ENCODE measurements around the gene POU4F1.
"Not testable (repeated sequence)": the region's sequence is repeated elsewhere in the genome, so short reads cannot be mapped to it uniquely, and the experiment has no call there.

The POU4F1 gene

GRCh38 chr13:78603240-78603957 is at the start of gene POU4F1:
POU4F1 (minus strand) TSS chr13:78603552; CDS start chr13:78603326, 226 bp downstream.
- DNase-seq (ENCODE audit: low read depth, low spot score): no peak

GRCh38 chr13:78652651-78653050 is 49.3 kb upstream of the POU4F1 start:
- no peak for DNase-seq (ENCODE audit: low read depth, low spot score)

GRCh38 chr13:78650717-78651083 is 47.3 kb upstream of the POU4F1 start:
- DNase-seq (ENCODE audit: low read depth, low spot score): no peak

- DNase-seq (ENCODE audit: low read depth, low spot score): no peak
Observed at GRCh38 chr13:78649997-78650716, 46.8 kb upstream of the POU4F1 start.

- DNase-seq (ENCODE audit: low read depth, low spot score): not testable (repeated sequence)
Observed at GRCh38 chr13:78647109-78647678, 43.8 kb upstream of the POU4F1 start.

- DNase-seq (ENCODE audit: low read depth, low spot score): no peak
Observed at GRCh38 chr13:78638216-78638615, 34.9 kb upstream of the POU4F1 start.

GRCh38 chr13:78636495-78636894 is 33.1 kb upstream of the POU4F1 start:
- DNase-seq (ENCODE audit: low read depth, low spot score): no peak

GRCh38 chr13:78632996-78633395 is 29.6 kb upstream of the POU4F1 start:
- no peak for DNase-seq (ENCODE audit: low read depth, low spot score)

GRCh38 chr13:78631077-78631476 is 27.7 kb upstream of the POU4F1 start:
- DNase-seq (ENCODE audit: low read depth, low spot score): no peak

- no peak for DNase-seq (ENCODE audit: low read depth, low spot score)
Observed at GRCh38 chr13:78630511-78630910, 27.2 kb upstream of the POU4F1 start.

GRCh38 chr13:78625384-78625783 is 22.0 kb upstream of the POU4F1 start:
- no peak for DNase-seq (ENCODE audit: low read depth, low spot score)

GRCh38 chr13:78623132-78623531 is 19.8 kb upstream of the POU4F1 start:
- DNase-seq (ENCODE audit: low read depth, low spot score): no peak

- DNase-seq (ENCODE audit: low read depth, low spot score): no peak
Observed at GRCh38 chr13:78620936-78621470, 17.7 kb upstream of the POU4F1 start.

- DNase-seq (ENCODE audit: low read depth, low spot score): no peak
Observed at GRCh38 chr13:78618411-78618810, 15.1 kb upstream of the POU4F1 start.

- DNase-seq (ENCODE audit: low read depth, low spot score): no peak
Observed at GRCh38 chr13:78611040-78611439, 7.7 kb upstream of the POU4F1 start.

- no peak for DNase-seq (ENCODE audit: low read depth, low spot score)
Observed at GRCh38 chr13:78610381-78610883, 7.1 kb upstream of the POU4F1 start.

- no peak for DNase-seq (ENCODE audit: low read depth, low spot score)
Observed at GRCh38 chr13:78609464-78610205, 6.3 kb upstream of the POU4F1 start.

GRCh38 chr13:78608688-78609463 is 5.5 kb upstream of the POU4F1 start:
- DNase-seq (ENCODE audit: low read depth, low spot score): no peak

- no peak for DNase-seq (ENCODE audit: low read depth, low spot score)
Observed at GRCh38 chr13:78608252-78608687, 4.9 kb upstream of the POU4F1 start.

- no peak for DNase-seq (ENCODE audit: low read depth, low spot score)
Observed at GRCh38 chr13:78607409-78608251, 4.3 kb upstream of the POU4F1 start.
